Measurements from ENCODE around the gene BAIAP3. TPM values are rescaled to one million over a fixed set of nuclear protein-coding genes. Genes with fewer than 3 reads are reported as not detected.

BAIAP3 gene
- total RNA-seq, 6 donors from 2014 or later = 3.2 to 57.6 (median 11.5) TPM

DNA sequence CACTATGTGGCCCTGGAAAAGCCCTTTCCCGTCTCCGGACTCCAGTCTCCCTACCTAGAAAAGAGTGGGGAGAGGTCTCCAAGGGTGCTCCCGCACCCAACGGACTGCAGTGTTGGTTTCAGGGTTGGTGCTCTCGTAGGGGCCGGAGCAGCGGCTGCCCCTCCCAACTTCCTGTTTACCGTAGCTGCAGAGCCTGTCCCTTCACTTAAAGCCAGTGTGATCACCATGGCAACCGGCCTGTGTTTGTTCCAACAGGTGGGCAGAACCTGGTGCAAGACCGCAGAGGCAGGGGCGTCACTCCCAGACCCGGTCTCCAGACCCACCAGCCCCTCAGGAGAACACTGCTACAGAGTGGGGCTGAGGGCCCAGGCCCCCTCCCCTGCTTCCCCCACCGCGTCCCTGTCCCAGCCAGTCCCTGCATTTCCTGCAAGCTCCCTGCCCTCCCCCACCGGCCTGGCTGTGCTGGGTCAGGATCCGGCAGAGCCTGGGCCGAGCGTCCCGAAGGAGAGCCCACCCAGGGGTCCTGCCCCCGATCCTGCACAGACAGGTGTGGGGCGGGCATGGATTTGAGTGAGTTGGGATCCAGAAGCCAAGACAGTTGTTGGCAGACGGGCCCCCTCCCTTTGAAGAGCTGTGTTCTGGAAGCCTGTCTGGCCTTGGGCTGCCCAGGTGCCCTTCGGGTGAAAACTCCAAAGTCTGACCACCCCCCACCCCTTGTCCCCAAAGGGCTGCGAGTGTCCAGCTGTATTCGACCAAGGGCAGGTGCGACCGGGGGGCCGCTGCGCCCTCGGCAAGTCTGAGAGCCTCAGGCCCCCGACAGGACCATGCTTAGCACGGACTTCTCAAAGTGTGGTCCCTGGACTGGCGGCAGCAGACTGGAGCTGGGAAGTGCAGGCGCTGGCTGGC is 1.5 kb upstream of the BAIAP3 start:
- TF ChIP-seq EP300 (IDR thresholded peaks at IDR 0.05) (peak in 1 of 4 donors; percentile 3), POLR2A (IDR thresholded peaks at IDR 0.05) (peak in 2 of 4 donors; percentile 16 to 33), POLR2AphosphoS5 (IDR thresholded peaks at IDR 0.05) (peak in 1 of 2 donors; percentile 37)
- TF ChIP-seq, protein P1, sequence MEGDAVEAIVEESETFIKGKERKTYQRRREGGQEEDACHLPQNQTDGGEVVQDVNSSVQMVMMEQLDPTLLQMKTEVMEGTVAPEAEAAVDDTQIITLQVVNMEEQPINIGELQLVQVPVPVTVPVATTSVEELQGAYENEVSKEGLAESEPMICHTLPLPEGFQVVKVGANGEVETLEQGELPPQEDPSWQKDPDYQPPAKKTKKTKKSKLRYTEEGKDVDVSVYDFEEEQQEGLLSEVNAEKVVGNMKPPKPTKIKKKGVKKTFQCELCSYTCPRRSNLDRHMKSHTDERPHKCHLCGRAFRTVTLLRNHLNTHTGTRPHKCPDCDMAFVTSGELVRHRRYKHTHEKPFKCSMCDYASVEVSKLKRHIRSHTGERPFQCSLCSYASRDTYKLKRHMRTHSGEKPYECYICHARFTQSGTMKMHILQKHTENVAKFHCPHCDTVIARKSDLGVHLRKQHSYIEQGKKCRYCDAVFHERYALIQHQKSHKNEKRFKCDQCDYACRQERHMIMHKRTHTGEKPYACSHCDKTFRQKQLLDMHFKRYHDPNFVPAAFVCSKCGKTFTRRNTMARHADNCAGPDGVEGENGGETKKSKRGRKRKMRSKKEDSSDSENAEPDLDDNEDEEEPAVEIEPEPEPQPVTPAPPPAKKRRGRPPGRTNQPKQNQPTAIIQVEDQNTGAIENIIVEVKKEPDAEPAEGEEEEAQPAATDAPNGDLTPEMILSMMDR (IDR thresholded peaks at IDR 0.05) = no peak
- 6 to 12% methylated on average over 13 to 19 of the region's 34 CpGs for WGBS, 2 donors
- H3K27ac ChIP-seq = peak overlapping the region; percentile 45 to 74 (median 62)
- H3K4me3 ChIP-seq = peak overlapping the region in 3 of 4 donors; percentile 49 to 64 (median 56)
- peaks cover 0 to 9% (median 2%) of the 10 kb centered on the region in 4 donors for H3K36me3 ChIP-seq
- peak; percentile 76 to 82 for DNase-seq
- peaks cover 0 to 6% (median 4%) of the 10 kb centered on the region in 4 donors for H3K9me3 ChIP-seq
- peaks cover 28 to 42% (median 36%) of the 10 kb centered on the region in 4 donors for H3K4me1 ChIP-seq
- H3K27me3 ChIP-seq = peaks cover 0 to 44% (median 26%) of the 10 kb centered on the region in 4 donors
- peak; percentile 34 to 60 for ATAC-seq (ENCODE audit: low FRiP score in 2 of 2)

DNA sequence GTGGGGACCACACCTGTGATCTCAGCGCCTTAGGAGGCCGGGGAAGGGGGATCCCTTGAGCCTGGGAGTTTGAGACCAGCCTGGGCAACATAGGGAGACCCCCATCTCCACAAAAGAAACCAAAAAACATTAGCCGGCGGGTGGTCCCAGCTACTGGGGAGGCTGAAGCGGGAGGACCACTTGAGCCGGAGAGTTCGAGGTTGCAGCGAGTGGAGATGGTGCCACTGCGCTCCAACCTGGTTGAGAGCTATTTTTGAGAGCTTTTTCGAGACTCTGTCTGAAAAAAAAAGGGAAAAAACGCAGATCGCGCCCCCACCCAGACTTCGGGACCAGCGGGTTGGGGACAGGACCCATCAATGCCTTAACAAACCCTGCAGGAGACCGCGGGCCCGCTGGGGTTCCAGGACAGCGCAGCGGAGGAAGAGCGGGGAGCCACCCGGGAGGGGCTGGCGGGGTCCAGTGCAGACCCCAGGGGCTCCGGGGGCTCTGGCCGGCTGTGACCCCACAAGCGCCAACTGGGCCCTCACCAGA is 762 bp upstream of the BAIAP3 start:
- Histone ChIP-seq H3K27ac (peak overlapping the region; percentile 45 to 74 (median 62)), H3K27me3 (peaks cover 0 to 44% (median 26%) of the 10 kb centered on the region in 4 donors), H3K4me3 (peak overlapping the region; percentile 36 to 64 (median 52)), H3K36me3 (peaks cover 0 to 4% (median 0%) of the 10 kb centered on the region in 4 donors), H3K4me1 (peaks cover 28 to 42% (median 36%) of the 10 kb centered on the region in 4 donors), H3K9me3 (peaks cover 0 to 6% (median 4%) of the 10 kb centered on the region in 4 donors)
- TF ChIP-seq, protein P1 (IDR thresholded peaks at IDR 0.05) = no peak
- no peak for TF ChIP-seq POLR2AphosphoS5 (IDR thresholded peaks at IDR 0.05)
- no peak for TF ChIP-seq EP300 (IDR thresholded peaks at IDR 0.05)
- TF ChIP-seq POLR2A (IDR thresholded peaks at IDR 0.05) = no peak
- no peak for ATAC-seq (ENCODE audit: low FRiP score in 2 of 2)
- no peak for DNase-seq
- 8 to 10% methylated on average over 15 to 17 of the region's 26 CpGs for WGBS, 2 donors

DNA sequence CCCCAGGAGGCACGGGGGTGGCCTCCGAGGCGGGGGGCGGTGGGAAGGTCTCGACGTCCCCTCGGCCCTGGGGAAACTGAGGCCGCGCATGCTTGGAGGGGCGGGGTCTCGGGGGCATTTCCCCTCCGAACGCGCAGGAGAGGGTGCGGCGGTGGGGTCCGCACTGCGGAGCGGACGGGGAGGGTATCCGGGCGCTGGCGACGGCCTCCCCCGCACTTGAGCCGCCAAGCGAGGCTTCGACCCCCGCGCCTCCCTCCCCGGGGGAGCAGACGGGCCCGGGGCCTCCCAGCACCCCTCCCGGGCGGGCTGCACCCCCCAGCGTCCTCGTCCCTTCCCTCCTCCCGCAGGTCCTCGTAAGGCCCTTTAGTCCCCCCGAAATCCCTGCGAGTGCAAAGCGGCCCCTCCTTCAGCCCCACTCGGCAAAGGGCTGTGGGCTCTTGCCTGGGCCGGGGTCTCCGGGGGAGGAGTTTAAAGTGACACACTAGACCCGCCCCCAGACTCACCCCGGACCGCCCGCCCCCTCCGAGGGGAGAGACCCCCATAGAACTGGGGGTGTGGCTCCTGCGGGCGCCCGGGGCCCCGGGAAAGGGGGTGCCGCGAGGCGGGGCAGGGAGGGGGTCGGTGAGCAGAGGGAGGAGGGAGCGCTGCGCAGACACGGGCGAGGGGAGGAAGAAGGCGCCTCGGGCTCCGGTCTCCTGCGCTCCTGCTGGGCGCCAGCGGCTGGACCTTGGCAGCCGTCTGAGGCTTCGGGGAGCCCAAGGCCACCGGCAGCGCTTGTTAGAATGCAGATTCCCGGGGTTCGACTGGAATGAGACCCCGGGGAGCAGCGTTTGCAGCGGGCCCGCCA is 632 bp downstream of the BAIAP3 start:
- 0 to 3% methylated on average over 11 to 31 of the region's 78 CpGs for WGBS, 2 donors
- H3K27me3 ChIP-seq = peaks cover 0 to 44% (median 26%) of the 10 kb centered on the region in 4 donors
- no peak for ATAC-seq (ENCODE audit: low FRiP score in 2 of 2)
- H3K27ac ChIP-seq = no peak overlapping the region
- DNase-seq = peak in 1 of 2 donors; percentile 81
- TF ChIP-seq POLR2A (IDR thresholded peaks at IDR 0.05) (no peak), POLR2AphosphoS5 (IDR thresholded peaks at IDR 0.05) (no peak), EP300 (IDR thresholded peaks at IDR 0.05) (no peak)
- TF ChIP-seq, protein P1 (IDR thresholded peaks at IDR 0.05) = no peak
- H3K4me1 ChIP-seq = peaks cover 28 to 46% (median 39%) of the 10 kb centered on the region in 4 donors
- H3K36me3 ChIP-seq = no peaks in the 10 kb centered on the region
- H3K4me3 ChIP-seq = peak overlapping the region; percentile 49 to 64 (median 59)
- peaks cover 0 to 6% (median 4%) of the 10 kb centered on the region in 4 donors for H3K9me3 ChIP-seq

DNA sequence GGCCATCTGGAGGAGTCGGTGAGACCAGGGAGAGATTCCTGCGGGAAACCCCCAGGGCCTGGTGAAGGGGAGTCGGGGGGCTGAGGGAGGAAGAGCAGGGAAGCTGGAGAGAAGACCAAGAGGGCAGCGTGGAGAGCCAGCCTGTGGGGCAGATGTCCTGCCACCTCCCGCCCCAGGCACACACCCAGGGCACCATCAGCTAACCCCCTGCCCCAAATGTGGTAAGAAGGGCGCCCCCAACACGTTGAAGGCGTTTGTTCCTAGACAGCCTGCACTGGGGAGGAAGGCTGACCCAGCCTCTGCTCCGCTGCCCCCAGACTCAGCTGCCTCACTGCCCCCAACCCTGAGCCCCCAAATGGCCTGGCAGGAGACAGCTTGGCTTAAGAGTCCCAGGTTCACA is 1.3 kb downstream of the BAIAP3 start:
- Histone ChIP-seq H3K27me3 (peaks cover 0 to 44% (median 26%) of the 10 kb centered on the region in 4 donors), H3K9me3 (peaks cover 0 to 6% (median 4%) of the 10 kb centered on the region in 4 donors), H3K4me3 (peak overlapping the region in 2 of 4 donors; percentile 49 to 64), H3K36me3 (no peaks in the 10 kb centered on the region), H3K4me1 (peaks cover 28 to 46% (median 39%) of the 10 kb centered on the region in 4 donors), H3K27ac (no peak overlapping the region)
- DNase-seq (no peak), ATAC-seq (ENCODE audit: low FRiP score in 2 of 2) (no peak)
- TF ChIP-seq, protein P1 (IDR thresholded peaks at IDR 0.05) = no peak
- TF ChIP-seq POLR2AphosphoS5 (IDR thresholded peaks at IDR 0.05) (no peak), POLR2A (IDR thresholded peaks at IDR 0.05) (no peak), EP300 (IDR thresholded peaks at IDR 0.05) (no peak)
- WGBS, 2 donors = 46% methylated on average over 6 of the region's 9 CpGs; no CpG with 5 or more reads in 1 of the 2 donors
